NB4 (cell line): ENCODE measurements around the gene AAR2.

ENCODE experiments used
- POLR2A ChIP-seq: IDR thresholded peaks from 2 replicates; pipeline ENCODE4 v1.6.1; 2011; ENCODE audit warnings: mild to moderate bottlenecking; ENCODE audit not compliant: insufficient read length; ENCODE audit errors: extremely low read depth
- TF ChIP-seq, protein P1 (sequence below): IDR thresholded peaks from one replicate; pipeline ENCODE4 v1.5.1; 2012; ENCODE audit warnings: low read depth, low read length

DNA sequence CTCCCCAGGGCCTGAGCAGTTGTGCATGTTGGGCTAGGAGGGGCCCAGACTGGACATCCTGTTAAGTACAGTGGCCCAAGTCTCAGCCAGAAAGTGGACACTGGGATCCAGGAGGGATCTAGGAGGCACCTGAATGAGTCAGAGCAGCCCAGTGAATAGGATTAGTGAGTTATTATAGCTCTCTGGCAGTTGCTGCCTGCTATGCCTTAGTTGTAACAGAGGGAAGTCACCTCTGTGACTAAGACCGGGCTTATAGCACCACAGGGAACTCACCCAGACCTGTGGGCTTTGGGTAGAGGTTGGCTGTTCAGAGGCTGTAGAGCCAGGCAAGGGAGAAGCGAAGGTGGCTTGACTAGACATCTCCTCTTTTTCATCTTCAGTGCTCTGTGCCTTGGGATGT lies 39.0 kb upstream of the AAR2 start:
- TF ChIP-seq, protein P1, sequence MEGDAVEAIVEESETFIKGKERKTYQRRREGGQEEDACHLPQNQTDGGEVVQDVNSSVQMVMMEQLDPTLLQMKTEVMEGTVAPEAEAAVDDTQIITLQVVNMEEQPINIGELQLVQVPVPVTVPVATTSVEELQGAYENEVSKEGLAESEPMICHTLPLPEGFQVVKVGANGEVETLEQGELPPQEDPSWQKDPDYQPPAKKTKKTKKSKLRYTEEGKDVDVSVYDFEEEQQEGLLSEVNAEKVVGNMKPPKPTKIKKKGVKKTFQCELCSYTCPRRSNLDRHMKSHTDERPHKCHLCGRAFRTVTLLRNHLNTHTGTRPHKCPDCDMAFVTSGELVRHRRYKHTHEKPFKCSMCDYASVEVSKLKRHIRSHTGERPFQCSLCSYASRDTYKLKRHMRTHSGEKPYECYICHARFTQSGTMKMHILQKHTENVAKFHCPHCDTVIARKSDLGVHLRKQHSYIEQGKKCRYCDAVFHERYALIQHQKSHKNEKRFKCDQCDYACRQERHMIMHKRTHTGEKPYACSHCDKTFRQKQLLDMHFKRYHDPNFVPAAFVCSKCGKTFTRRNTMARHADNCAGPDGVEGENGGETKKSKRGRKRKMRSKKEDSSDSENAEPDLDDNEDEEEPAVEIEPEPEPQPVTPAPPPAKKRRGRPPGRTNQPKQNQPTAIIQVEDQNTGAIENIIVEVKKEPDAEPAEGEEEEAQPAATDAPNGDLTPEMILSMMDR: no peak
- TF ChIP-seq POLR2A: no peak
